IPS DF 6.9 (cell line): ENCODE data around the gene VEPH1.

ENCODE experiments used
- DNase-seq: peaks from one replicate; pipeline ENCODE4 v3.0.0-alpha.2; 2013; ENCODE audit warnings: low read depth, low spot score
- H3K27ac ChIP-seq: one replicate; pipeline ENCODE4 v1.5.1; 2013; ENCODE audit warnings: low read length, control low read depth
- H3K27me3 ChIP-seq: 2 replicates; pipeline ENCODE4 v1.6.1; 2013; ENCODE audit warnings: mild to moderate bottlenecking, low read length; ENCODE audit not compliant: control insufficient read depth, insufficient read depth
- H3K36me3 ChIP-seq: 2 replicates; pipeline ENCODE4 v1.6.1; 2013; ENCODE audit warnings: low read length; ENCODE audit not compliant: control insufficient read depth, insufficient read depth
- H3K4me1 ChIP-seq: 2 replicates; pipeline ENCODE4 v1.6.1; 2013; ENCODE audit warnings: low read length; ENCODE audit not compliant: control insufficient read depth, insufficient read depth
- H3K4me3 ChIP-seq: 2 replicates; pipeline ENCODE4 v1.5.1; 2013; ENCODE audit warnings: mild to moderate bottlenecking, low read length
- H3K9me3 ChIP-seq: 2 replicates; pipeline ENCODE4 v1.6.1; 2013; ENCODE audit warnings: low read length, inconsistent platforms; ENCODE audit not compliant: control insufficient read depth, insufficient read depth
- WGBS: extraction: QIAGEN DNeasy Blood & Tissue Kit; methylation state at CpG from one replicate; pipeline ENCODE4 v1.1.7; 2013; ENCODE audit warnings: mixed read lengths, missing lambda C conversion rate; ENCODE audit not compliant: insufficient read length, insufficient coverage; 5-methylcytosine and 5-hydroxymethylcytosine counted together

The VEPH1 gene

GRCh38 chr3:157310329-157311052 lies 192.7 kb downstream of the VEPH1 start:
- DNase-seq = no peak
- no peaks in the 10 kb centered on the region for H3K4me1 ChIP-seq
- H3K27me3 ChIP-seq = no peaks in the 10 kb centered on the region
- H3K27ac ChIP-seq = no peak overlapping the region
- no CpG with 5 or more reads among the region's 6 CpGs for WGBS
- no peak overlapping the region for H3K4me3 ChIP-seq
- no peaks in the 10 kb centered on the region for H3K9me3 ChIP-seq
- no peaks in the 10 kb centered on the region for H3K36me3 ChIP-seq

GRCh38 chr3:157306502-157306901 lies 196.7 kb downstream of the VEPH1 start:
- H3K27ac ChIP-seq = no peak overlapping the region
- DNase-seq = no peak
- no CpG with 5 or more reads among the region's 2 CpGs for WGBS
- H3K27me3 ChIP-seq = no peaks in the 10 kb centered on the region
- H3K4me3 ChIP-seq = no peak overlapping the region
- H3K9me3 ChIP-seq = no peaks in the 10 kb centered on the region
- no peaks in the 10 kb centered on the region for H3K36me3 ChIP-seq
- no peaks in the 10 kb centered on the region for H3K4me1 ChIP-seq

- Histone ChIP-seq H3K27me3 (no peaks in the 10 kb centered on the region), H3K4me1 (no peaks in the 10 kb centered on the region), H3K27ac (no peak overlapping the region), H3K9me3 (no peaks in the 10 kb centered on the region), H3K36me3 (no peaks in the 10 kb centered on the region), H3K4me3 (no peak overlapping the region)
- WGBS = no CpG with 5 or more reads among the region's 4 CpGs
- DNase-seq = no peak
Observed at GRCh38 chr3:157305392-157305791, 197.8 kb downstream of the VEPH1 start.

GRCh38 chr3:157301755-157302154 lies 201.5 kb downstream of the VEPH1 start:
- WGBS = no CpG with 5 or more reads among the region's 2 CpGs
- Histone ChIP-seq H3K4me1 (no peaks in the 10 kb centered on the region), H3K9me3 (no peaks in the 10 kb centered on the region), H3K4me3 (no peak overlapping the region), H3K27ac (no peak overlapping the region), H3K27me3 (no peaks in the 10 kb centered on the region), H3K36me3 (no peaks in the 10 kb centered on the region)
- no peak for DNase-seq

- 100% methylated on average over 2 of the region's 9 CpGs for WGBS
- H3K4me3 ChIP-seq = no peak overlapping the region
- no peaks in the 10 kb centered on the region for H3K27me3 ChIP-seq
- H3K9me3 ChIP-seq = no peaks in the 10 kb centered on the region
- no peaks in the 10 kb centered on the region for H3K4me1 ChIP-seq
- DNase-seq = no peak
- H3K27ac ChIP-seq = no peak overlapping the region
- H3K36me3 ChIP-seq = no peaks in the 10 kb centered on the region
Observed at GRCh38 chr3:157300981-157301663, 202.1 kb downstream of the VEPH1 start.

- WGBS = no CpG with 5 or more reads among the region's 2 CpGs
Observed at GRCh38 chr3:157300094-157300493, 203.1 kb downstream of the VEPH1 start.

GRCh38 chr3:157297328-157297915 lies 205.8 kb downstream of the VEPH1 start:
- Histone ChIP-seq H3K27ac (no peak overlapping the region), H3K4me3 (no peak overlapping the region), H3K4me1 (no peaks in the 10 kb centered on the region), H3K36me3 (no peaks in the 10 kb centered on the region), H3K27me3 (no peaks in the 10 kb centered on the region), H3K9me3 (no peaks in the 10 kb centered on the region)
- WGBS = 100% methylated on average over 2 of the region's 6 CpGs
- no peak for DNase-seq

More at GRCh38 chr3:157300094-157300493, 203.1 kb downstream of the VEPH1 start:
- H3K9me3 ChIP-seq = no peaks in the 10 kb centered on the region
- H3K27ac ChIP-seq = no peak overlapping the region
- H3K4me3 ChIP-seq = no peak overlapping the region
- H3K36me3 ChIP-seq = no peaks in the 10 kb centered on the region
- H3K27me3 ChIP-seq = no peaks in the 10 kb centered on the region
- no peak for DNase-seq
- H3K4me1 ChIP-seq = no peaks in the 10 kb centered on the region

- Histone ChIP-seq H3K4me3 (no peak overlapping the region), H3K27me3 (no peaks in the 10 kb centered on the region), H3K27ac (no peak overlapping the region), H3K9me3 (no peaks in the 10 kb centered on the region), H3K36me3 (no peaks in the 10 kb centered on the region), H3K4me1 (no peaks in the 10 kb centered on the region)
- no peak for DNase-seq
Observed at GRCh38 chr3:157294953-157295352, 208.3 kb downstream of the VEPH1 start.

- no peaks in the 10 kb centered on the region for H3K36me3 ChIP-seq
- H3K9me3 ChIP-seq = no peaks in the 10 kb centered on the region
- no peak overlapping the region for H3K4me3 ChIP-seq
- no peak overlapping the region for H3K27ac ChIP-seq
- H3K27me3 ChIP-seq = no peaks in the 10 kb centered on the region
- DNase-seq = no peak
- no CpG with 5 or more reads among the region's 1 CpG for WGBS
- H3K4me1 ChIP-seq = no peaks in the 10 kb centered on the region
Observed at GRCh38 chr3:157294491-157294890, 208.7 kb downstream of the VEPH1 start.

GRCh38 chr3:157290766-157291165 lies 212.4 kb downstream of the VEPH1 start:
- no peaks in the 10 kb centered on the region for H3K4me1 ChIP-seq
- no peak overlapping the region for H3K27ac ChIP-seq
- no peaks in the 10 kb centered on the region for H3K36me3 ChIP-seq
- WGBS = no CpG with 5 or more reads among the region's 2 CpGs
- no peaks in the 10 kb centered on the region for H3K27me3 ChIP-seq
- DNase-seq = no peak
- H3K9me3 ChIP-seq = no peaks in the 10 kb centered on the region
- no peak overlapping the region for H3K4me3 ChIP-seq
